PC-3 (cell line): ENCODE results near the gene MINK1. TPM values are rescaled to one million over a fixed set of nuclear protein-coding genes. Genes with fewer than 3 reads are reported as not detected.

ENCODE experiments used
- ATAC-seq: fragments of 200-7000 bp; cut with Tn5 transposase; 2 replicates; pipeline ENCODE4 v1.9.1; 2020; ENCODE audit warnings: mild to moderate bottlenecking, moderate library complexity
- BruUV-seq: library from RNA; stranded (reverse); fragments of 400-500 nt; replicated peaks from 2 replicates; lab custom pipeline; 2021; lab: Mats Ljungman, UMichigan
- CTCF ChIA-PET: fragments of 300-600 bp; sonication (Branson Sonifier 250); formaldehyde crosslinking; loops from one replicate; lab custom pipeline; 2022; ENCODE audit warnings: antibody characterized with exemption; lab: Charles Lee
- POLR2A ChIA-PET: fragments of 300-600 bp; sonication (Branson Sonifier 250); formaldehyde crosslinking; loops from one replicate; lab custom pipeline; 2022; ENCODE audit warnings: antibody characterized with exemption; ENCODE audit not compliant: unreplicated experiment; lab: Charles Lee
- DNase-seq: peaks from one replicate; pipeline ENCODE4 v3.0.0-alpha.2; 2015
- H2AFZ ChIP-seq: fragments of 300-600 bp; sonication (generic); 2 replicates; pipeline ENCODE4 v1.6.0; 2016; ENCODE audit warnings: antibody characterized with exemption, low read length
- H3F3A ChIP-seq: fragments of 300-600 bp; sonication (generic); one replicate; pipeline ENCODE4 v1.6.0; 2017; ENCODE audit warnings: antibody characterized with exemption, low read length, control low read depth, mild to moderate bottlenecking; ENCODE audit not compliant: unreplicated experiment
- H3K27ac ChIP-seq: fragments of 300-600 bp; sonication (generic); 2 replicates; pipeline ENCODE4 v1.5.1; 2016; ENCODE audit warnings: mild to moderate bottlenecking, low read length
- H3K27me3 ChIP-seq: fragments of 300-600 bp; sonication (generic); 2 replicates; pipeline ENCODE4 v1.6.1; 2016; ENCODE audit warnings: low read length, mixed read lengths
- H3K36me3 ChIP-seq: fragments of 300-600 bp; sonication (generic); 2 replicates; pipeline ENCODE4 v1.6.1; 2016; ENCODE audit warnings: low read depth, mixed run types, low read length, mixed read lengths
- H3K4me1 ChIP-seq: fragments of 300-600 bp; sonication (generic); 2 replicates; pipeline ENCODE4 v1.5.1; 2016; ENCODE audit warnings: low read length; ENCODE audit not compliant: insufficient read depth
- H3K4me2 ChIP-seq: fragments of 300-600 bp; sonication (generic); 2 replicates; pipeline ENCODE4 v1.6.0; 2016; ENCODE audit warnings: low read length
- H3K4me3 ChIP-seq: fragments of 300-600 bp; sonication (generic); 2 replicates; pipeline ENCODE4 v1.5.1; 2016; ENCODE audit warnings: mild to moderate bottlenecking, low read length, mixed read lengths
- H3K79me2 ChIP-seq: fragments of 300-600 bp; sonication (generic); 2 replicates; pipeline ENCODE4 v1.6.1; 2017; ENCODE audit warnings: low read length, mixed read lengths
- H3K9ac ChIP-seq: fragments of 300-600 bp; sonication (generic); 2 replicates; pipeline ENCODE4 v1.6.0; 2016; ENCODE audit warnings: mild to moderate bottlenecking, low read length
- H3K9me2 ChIP-seq: fragments of 300-600 bp; sonication (generic); replicated peaks from 2 replicates; pipeline ENCODE4 v1.6.1; 2016; ENCODE audit warnings: mixed run types, low read length, mixed read lengths
- H3K9me3 ChIP-seq: fragments of 300-600 bp; sonication (generic); 2 replicates; pipeline ENCODE4 v1.6.1; 2016; ENCODE audit warnings: low read length, mixed read lengths
- H4K20me1 ChIP-seq: fragments of 300-600 bp; sonication (generic); 2 replicates; pipeline ENCODE4 v1.6.1; 2016; ENCODE audit warnings: low read length, mixed read lengths
- CTCF ChIP-seq: fragments of 300-600 bp; sonication (generic); conservative IDR thresholded peaks from 2 replicates; pipeline ENCODE4 v1.5.1; 2017; ENCODE audit warnings: antibody characterized with exemption, low read depth, mild to moderate bottlenecking, low read length
- EZH2 ChIP-seq: fragments of 300-600 bp; sonication (generic); IDR thresholded peaks from one replicate; pipeline ENCODE4 v1.6.1; 2017; ENCODE audit warnings: antibody characterized with exemption, mild to moderate bottlenecking, low read length; ENCODE audit not compliant: unreplicated experiment
- EZH2phosphoT487 ChIP-seq: fragments of 300-600 bp; sonication (generic); IDR thresholded peaks from 2 replicates; pipeline ENCODE4 v1.6.1; 2018; ENCODE audit warnings: mild to moderate bottlenecking, antibody characterized with exemption, low read length, borderline replicate concordance
- intact Hi-C: fragments of 100-400 bp; cut with micrococcal nuclease; formaldehyde crosslinking; loops from 2 replicates; pipeline ENCODE4 v1.9.0; 2023
- total RNA-seq: library from RNA; depleted of rRNA; stranded (reverse); fragments of >200 nt; gene quantifications from 2 replicates; pipeline ENCODE4 v1.2.3, GENCODE V29; 2014

The MINK1 gene
- total RNA-seq, 1 experiment from 2014 or later = 44.5 TPM

DNA sequence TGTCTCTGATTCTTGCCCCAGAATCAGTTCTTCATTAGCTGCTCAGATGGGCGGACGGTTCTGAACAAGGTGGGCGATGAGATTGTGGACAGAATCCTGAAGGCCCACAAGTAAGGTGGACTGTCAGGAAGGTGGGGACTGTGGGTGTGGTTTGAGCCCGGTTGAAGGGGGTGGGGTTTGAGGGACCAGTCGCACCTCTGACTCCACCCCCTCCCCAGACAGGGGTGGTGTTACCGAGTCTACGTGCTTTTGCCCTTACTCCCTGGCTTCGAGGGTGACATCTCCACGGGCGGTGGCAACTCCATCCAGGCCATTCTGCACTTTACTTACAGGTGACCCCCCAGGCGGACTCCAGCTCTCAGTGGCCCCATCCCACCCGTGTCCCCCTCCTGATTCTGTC, 14.9 kb upstream of the MINK1 start:
- H3K9me2 ChIP-seq = no peaks in the 10 kb centered on the region
- H3K9me3 ChIP-seq = no peaks in the 10 kb centered on the region
- no peaks in the 10 kb centered on the region for H3K4me1 ChIP-seq
- intact Hi-C loops = no loop called here
- H2AFZ ChIP-seq = no peak overlapping the region
- ATAC-seq = no peak
- no TSS peak for BruUV-seq
- no peaks in the 10 kb centered on the region for H3K79me2 ChIP-seq
- ChIA-PET POLR2A (no interaction called here), CTCF (no interaction called here)
- TF ChIP-seq CTCF (no peak), EZH2 (no peak), EZH2phosphoT487 (no peak)
- no peak overlapping the region for H3K4me3 ChIP-seq
- H4K20me1 ChIP-seq = no peaks in the 10 kb centered on the region
- H3K36me3 ChIP-seq = no peaks in the 10 kb centered on the region
- H3K27me3 ChIP-seq = no peaks in the 10 kb centered on the region
- DNase-seq = no peak
- no peak overlapping the region for H3K27ac ChIP-seq
- no peak overlapping the region for H3K4me2 ChIP-seq
- H3F3A ChIP-seq = no peaks in the 10 kb centered on the region
- no peak overlapping the region for H3K9ac ChIP-seq

DNA sequence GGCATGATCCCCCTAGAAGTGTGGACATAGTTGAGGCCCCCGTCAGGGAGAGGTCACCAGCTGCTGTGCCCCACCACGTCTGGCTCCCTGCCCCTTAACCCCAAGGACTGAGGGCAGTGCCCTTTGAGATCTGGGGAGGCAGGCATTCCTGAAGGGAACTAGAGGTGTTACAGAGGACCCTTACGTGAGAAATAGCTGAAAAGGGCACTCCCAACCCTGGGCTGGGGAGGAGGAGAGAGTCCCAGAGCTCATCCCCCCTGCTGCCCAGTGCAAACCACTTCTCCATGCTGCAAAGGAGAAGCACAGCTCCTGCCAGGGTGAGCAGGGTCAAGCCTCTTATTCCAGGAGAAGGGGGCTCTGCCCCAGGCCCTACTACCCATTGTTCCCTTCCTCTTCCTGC, 10.3 kb upstream of the MINK1 start:
- no peak overlapping the region for H3K27ac ChIP-seq
- no peaks in the 10 kb centered on the region for H3K36me3 ChIP-seq
- no peaks in the 10 kb centered on the region for H3F3A ChIP-seq
- no TSS peak for BruUV-seq
- no peaks in the 10 kb centered on the region for H3K9me2 ChIP-seq
- POLR2A ChIA-PET = no interaction called here
- H3K79me2 ChIP-seq = no peaks in the 10 kb centered on the region
- no peaks in the 10 kb centered on the region for H3K27me3 ChIP-seq
- intact Hi-C loops = no loop called here
- no peak overlapping the region for H3K9ac ChIP-seq
- no peaks in the 10 kb centered on the region for H3K9me3 ChIP-seq
- H4K20me1 ChIP-seq = no peaks in the 10 kb centered on the region
- CTCF ChIA-PET = no interaction called here
- DNase-seq (no peak), ATAC-seq (no peak)
- H2AFZ ChIP-seq = no peak overlapping the region
- TF ChIP-seq CTCF (no peak), EZH2phosphoT487 (no peak), EZH2 (no peak)
- no peak overlapping the region for H3K4me3 ChIP-seq
- no peak overlapping the region for H3K4me2 ChIP-seq
- no peaks in the 10 kb centered on the region for H3K4me1 ChIP-seq

DNA sequence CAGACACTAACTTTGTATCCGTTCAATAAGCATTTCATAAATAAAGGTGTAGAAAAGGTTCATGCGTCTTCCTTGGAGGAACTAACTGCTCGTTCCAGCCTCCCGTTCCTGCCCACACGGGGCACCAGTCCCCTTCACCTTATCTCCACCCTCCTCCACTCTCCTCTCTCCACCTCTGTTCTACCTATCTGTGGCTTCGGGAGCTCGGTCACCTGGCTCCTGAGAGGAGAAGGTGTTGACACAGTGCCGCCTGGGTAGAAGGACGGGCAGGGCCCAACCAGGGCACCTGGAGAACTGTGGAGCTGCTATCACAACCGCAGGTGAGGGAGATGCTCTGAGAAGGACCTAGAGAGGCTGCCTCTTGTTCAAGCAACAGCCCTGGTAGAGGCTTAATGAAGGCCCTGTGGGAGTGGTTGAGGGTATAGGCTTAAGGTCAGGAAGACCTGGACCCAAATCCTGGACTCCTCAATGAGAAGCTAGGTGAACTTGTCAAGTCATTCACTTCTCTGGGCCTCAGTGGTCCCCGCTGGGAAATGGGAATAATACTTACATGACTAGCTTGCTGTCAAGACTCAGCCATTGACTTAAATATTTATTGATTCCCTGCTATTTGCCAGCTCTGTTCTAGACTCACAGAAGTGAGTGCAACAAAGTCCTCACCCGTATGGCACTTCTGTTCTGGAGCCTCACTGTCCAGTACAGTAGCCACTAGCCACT, 9.6 kb upstream of the MINK1 start:
- TF ChIP-seq CTCF (no peak), EZH2phosphoT487 (no peak), EZH2 (no peak)
- H3K4me3 ChIP-seq = no peak overlapping the region
- H4K20me1 ChIP-seq = no peaks in the 10 kb centered on the region
- H3K9me2 ChIP-seq = no peaks in the 10 kb centered on the region
- H3K4me2 ChIP-seq = no peak overlapping the region
- ChIA-PET POLR2A (no interaction called here), CTCF (no interaction called here)
- no peaks in the 10 kb centered on the region for H3K36me3 ChIP-seq
- H3K79me2 ChIP-seq = no peaks in the 10 kb centered on the region
- H3K9ac ChIP-seq = no peak overlapping the region
- ATAC-seq (no peak), DNase-seq (no peak)
- no TSS peak for BruUV-seq
- no peaks in the 10 kb centered on the region for H3K9me3 ChIP-seq
- H3F3A ChIP-seq = no peaks in the 10 kb centered on the region
- H3K4me1 ChIP-seq = no peaks in the 10 kb centered on the region
- no peak overlapping the region for H3K27ac ChIP-seq
- no peak overlapping the region for H2AFZ ChIP-seq
- no peaks in the 10 kb centered on the region for H3K27me3 ChIP-seq
- intact Hi-C loops = no loop called here
